Activated CD8-positive, alpha-beta memory T cell treated with anti-CD3 and anti-CD28 coated beads, Interleukin-2, amount 50 U/mL, for 24 hours (primary cell): ENCODE data around the gene ARMC9.
"Not testable (repeated sequence)": the region's sequence is repeated elsewhere in the genome, so short reads cannot be mapped to it uniquely, and the experiment has no call there.

Experiments used
- DNase-seq: peaks from one replicate; pipeline ENCODE4 v3.0.0-alpha.2; 2020; ENCODE audit errors: extremely low read depth

Gene ARMC9

GRCh38 chr2:231241755-231242507, 43.5 kb downstream of the ARMC9 start:
- no peak for DNase-seq

DNA sequence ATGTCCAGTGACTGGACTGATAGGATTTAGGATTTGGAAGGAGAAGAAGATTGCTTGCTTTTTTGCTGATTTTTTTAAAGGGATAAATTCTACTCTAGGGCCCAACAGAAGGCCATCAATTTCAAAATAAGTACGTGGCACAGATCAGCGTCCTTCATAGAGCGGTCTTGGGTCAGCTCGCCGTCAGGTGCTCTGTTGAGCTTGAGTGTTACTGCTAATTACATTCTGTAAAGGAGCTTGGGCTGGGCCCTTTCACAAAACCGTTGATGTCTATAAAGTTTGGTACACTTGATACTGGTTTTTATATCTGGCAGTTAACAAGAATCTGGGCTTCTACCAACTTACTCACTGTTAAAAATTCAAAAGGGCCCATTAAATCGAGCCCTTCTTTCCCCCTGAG, 45.4 kb downstream of the ARMC9 start:
- DNase-seq, result no peak

GRCh38 chr2:231244382-231245248, 46.2 kb downstream of the ARMC9 start:
- no peak for DNase-seq

DNA sequence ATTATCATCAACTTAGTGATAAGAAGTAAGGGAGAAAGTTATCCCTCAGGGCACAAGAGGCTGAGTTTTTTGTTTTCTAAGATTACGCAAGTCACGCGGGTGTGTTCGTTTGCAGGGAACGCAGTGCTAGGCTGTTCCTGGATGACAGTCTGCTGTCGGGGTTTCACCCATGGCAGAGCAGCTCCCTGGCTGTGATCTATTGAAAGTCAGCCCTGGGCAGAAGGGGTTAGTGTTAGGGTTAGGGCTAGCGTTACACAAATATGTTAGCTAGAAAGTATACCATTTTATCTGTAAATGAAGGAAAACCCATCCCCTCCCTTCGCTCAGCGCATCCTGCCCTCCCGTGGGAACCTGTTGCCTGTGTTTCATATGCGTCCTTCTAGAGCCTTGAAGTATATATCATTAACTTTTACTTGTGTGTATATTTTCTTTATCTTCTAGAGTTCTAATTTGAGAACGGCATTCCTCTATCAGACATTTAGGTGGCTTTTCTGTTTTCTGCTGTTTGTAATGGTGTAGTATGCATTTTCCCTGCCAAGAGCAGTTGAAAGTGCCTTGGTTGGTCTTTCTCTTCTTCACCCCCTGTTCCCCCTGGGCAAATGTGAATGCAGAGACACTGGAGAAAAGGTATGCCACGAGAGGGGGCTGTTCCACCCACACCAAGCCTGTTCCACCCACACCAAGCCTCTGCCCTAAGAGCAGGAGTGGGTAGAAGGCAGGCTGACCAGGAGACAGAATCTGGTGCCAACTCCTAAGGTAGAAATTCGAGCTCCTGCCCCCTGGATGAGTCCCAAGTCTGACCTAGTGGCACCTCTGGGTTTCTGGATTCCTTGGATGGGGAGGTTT, 47.0 kb downstream of the ARMC9 start:
- DNase-seq, result no peak

- no peak for DNase-seq
Observed at GRCh38 chr2:231246171-231246842, 47.9 kb downstream of the ARMC9 start.

DNA sequence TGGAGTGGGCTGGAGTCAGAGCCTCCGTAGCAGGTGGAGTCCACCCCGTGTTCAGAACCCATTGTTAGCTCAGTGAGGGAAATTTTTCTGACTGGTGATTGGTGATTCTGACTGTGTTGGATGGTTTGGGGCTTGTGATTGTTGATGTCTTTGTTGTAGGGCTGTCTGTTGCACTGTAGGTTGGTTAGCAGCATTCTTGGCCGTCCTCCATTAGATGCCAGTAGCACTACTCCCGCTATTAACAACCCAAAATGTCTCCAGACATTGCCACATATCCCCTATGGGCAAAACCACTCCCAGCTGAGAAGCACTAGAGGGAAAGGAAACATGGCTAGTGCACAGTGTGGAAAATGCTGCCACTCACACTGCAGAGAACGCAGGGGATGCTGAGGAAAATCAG, 51.7 kb downstream of the ARMC9 start:
- no peak for DNase-seq

DNA sequence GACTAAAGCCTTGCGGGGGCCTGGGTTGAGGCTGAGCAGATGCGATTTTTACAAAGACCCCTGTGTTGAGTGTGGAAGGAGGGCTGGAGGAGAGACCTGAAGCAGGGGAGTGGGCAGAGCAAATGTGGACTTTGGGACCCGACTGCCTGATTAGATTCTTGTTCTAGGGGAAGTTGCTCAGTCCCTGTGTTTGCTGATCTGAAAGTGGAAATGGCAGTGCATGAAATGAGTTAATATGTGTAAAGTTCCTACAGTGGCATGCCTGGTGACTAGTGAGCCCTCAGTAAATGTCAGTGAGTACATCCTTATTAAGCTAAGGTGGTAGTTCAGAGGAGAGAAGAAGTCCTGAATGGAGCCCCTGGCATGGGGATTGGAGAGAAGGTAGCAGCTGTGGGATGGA, 52.3 kb downstream of the ARMC9 start:
- DNase-seq, result no peak

GRCh38 chr2:231253292-231253691, 54.9 kb downstream of the ARMC9 start:
- not testable (repeated sequence) for DNase-seq

DNA sequence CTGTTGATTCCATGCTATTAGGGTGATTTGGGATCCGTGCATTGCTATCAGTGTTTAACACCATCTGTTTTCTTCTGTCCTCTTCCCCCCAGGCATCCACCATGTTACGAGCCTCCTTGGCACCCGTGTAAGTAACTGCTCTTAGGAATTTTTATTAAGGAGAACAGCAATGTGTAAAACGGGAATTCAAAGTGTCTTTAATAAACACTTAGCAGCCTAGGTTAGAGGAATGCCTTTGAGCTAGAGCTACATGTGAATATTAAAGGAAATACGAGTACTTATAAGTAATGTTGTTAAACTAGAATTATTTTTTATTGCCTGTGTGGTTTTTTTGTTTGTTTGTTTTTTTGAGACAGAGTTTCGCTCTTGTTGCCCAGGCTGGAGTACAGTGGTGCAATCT, 58.1 kb downstream of the ARMC9 start:
- no peak for DNase-seq

GRCh38 chr2:231257763-231258162, 59.3 kb downstream of the ARMC9 start:
- no peak for DNase-seq

DNA sequence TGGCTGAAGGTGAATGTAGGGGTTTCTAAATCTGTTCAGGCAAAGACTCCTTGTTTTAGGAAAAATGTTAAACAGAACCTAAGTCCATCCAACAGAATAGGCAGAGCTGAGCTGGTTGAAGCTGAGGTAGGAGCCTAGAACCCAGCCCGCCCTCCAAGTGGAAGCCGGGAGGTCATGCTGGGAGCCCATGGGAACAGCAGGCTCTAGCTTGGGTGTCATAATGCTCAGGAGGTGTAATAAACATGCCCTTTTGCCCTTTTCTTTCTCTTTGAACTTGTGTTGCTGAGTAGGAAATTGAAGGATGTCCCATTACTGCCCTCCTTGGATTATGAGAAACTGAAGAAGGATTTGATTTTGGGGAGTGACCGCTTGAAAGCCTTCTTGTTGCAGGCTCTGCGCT, 60.3 kb downstream of the ARMC9 start:
- DNase-seq, result no peak

- no peak for DNase-seq
Observed at GRCh38 chr2:231259104-231259503, 60.7 kb downstream of the ARMC9 start.

GRCh38 chr2:231260442-231261208, 62.2 kb downstream of the ARMC9 start:
- no peak for DNase-seq

- no peak for DNase-seq
Observed at GRCh38 chr2:231263118-231263831, 64.8 kb downstream of the ARMC9 start.

DNA sequence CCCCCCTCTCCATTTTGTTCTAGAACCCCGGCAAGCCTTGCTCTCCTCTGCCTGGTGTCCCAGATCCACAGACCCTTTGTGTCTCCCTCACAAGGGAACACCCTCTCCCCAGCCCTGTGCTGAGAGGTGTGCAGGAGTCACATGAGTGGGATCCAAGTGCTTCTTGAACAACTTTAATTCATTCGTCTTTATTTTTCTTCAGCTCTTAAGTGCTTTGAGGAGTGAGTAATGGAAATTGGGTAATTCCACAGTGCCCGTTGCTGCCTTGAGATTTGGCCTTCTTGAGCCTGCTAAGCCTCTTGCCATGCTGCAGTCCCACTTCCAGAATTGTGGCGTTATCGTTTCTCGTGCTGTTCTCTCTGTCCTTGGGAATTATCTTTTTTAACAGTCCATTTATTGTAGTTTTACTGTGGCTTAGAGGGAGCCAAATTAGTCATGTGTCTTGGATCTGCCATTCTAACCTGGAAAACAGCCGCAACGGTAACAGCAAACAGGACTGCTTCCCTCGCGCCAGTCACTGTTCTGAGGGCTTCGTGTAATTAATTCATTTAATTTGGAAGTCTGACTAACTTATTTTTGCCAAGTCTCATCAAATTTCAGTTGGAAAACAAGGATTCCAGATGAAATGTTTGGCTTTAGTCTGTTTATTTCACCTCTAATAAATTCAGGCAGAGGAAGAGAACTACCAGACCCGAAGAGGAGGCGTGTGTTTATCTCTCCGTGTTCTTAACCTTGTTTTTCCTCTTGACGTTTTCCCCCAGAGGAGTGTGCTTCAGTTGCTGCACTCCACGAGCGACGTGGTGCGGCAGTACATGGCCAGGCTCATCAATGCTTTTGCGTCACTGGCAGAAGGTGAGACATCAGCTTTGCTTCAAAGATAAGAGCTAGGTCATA, 72.0 kb downstream of the ARMC9 start:
- DNase-seq, result no peak

DNA sequence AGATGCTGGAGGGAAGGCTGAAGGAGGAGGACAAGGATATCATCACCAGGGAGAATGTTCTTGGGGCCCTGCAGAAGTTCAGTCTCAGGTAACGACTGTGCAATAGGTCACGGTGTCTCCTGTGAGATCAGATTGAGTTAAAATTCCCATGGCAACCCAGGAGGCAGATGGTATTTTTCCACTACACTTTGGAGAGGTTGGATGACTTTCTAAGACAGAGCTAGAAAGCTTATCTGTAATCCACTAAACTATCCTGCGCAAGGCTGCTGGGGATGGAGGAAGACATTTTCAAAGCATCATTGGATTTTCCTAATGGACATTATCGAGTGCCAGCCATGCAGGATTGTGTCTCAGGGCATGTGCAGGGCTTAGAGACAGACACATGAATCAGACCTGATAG, 74.6 kb downstream of the ARMC9 start:
- DNase-seq, result no peak

DNA sequence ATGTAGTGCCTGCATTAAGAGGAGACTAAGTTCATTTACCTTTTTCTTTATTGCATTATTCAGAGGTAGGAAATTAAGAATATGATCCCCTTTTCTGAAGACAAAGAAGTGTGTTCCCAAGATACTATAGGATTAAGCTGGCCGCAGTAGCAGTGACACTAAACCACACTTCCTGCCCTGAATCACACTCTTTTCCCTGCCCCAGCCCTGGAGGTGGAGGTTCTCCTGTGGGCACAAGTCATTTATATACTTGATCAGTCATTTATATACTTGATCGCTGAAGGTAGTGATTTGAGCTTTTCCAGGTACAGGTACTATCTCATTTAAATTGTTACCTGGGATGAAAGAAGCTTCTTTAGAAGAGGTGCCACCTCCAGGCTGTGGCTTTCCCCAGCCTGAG, 78.6 kb downstream of the ARMC9 start:
- DNase-seq, result no peak

GRCh38 chr2:231277962-231278361, 79.5 kb downstream of the ARMC9 start:
- no peak for DNase-seq

- DNase-seq, result no peak
Observed at GRCh38 chr2:231278868-231279267, 80.4 kb downstream of the ARMC9 start.
